Measurements from ENCODE around the gene TNFAIP8L3.

TNFAIP8L3 gene

DNA sequence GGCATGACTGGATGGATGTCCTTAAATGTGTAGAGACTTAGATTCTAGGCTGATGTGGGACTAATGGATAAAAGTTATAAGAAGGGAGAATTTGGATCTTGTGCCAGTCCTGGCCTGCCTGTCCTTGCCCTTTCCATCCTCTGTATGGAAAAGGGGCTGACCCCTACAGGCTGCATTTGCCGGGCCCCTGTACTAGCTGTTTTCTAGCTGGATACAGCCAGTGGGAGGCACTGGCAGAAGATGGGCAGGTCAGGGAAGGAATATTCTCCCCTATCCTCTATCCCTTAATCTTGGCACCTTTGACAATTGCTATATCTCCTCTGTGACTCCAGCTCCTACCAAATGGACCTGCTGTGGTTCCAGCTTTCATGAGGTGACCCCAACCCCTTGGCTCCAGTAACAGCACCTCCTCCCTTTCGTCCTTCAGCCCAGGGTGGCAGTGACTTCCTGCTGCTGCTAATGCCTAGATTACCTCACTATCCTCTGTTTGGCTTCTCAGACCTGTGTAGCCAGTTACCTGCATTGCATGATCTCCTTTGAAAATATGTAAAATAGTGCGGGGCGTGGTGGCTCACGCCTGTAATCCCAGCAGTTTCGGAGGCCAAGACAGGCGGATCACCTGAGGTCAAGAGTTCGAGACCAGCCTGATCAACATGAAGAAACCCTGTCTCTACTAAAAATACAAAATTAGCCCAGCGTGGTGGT lies 6.2 kb upstream of the TNFAIP8L3 start:
- Histone ChIP-seq H3K4me3 (ENCODE audit: extremely low read depth, insufficient read depth, low read length, poor library complexity, severe bottlenecking) (no peak overlapping the region), H3K4me1 (ENCODE audit: control insufficient read depth, insufficient read depth, low read length, poor library complexity, severe bottlenecking) (peaks cover 7% of the 10 kb centered on the region), H3K36me3 (ENCODE audit: control insufficient read depth, insufficient read depth, low read length) (no peaks in the 10 kb centered on the region), H3K27ac (ENCODE audit: low read depth, low read length, severe bottlenecking) (no peak overlapping the region), H3K9me3 (ENCODE audit: control insufficient read depth, low read length) (no peaks in the 10 kb centered on the region)
- 87 to 100% methylated on average over 4 to 6 of the region's 9 CpGs for WGBS, 2 experiments (ENCODE audit: insufficient coverage in 2 of 2)

DNA sequence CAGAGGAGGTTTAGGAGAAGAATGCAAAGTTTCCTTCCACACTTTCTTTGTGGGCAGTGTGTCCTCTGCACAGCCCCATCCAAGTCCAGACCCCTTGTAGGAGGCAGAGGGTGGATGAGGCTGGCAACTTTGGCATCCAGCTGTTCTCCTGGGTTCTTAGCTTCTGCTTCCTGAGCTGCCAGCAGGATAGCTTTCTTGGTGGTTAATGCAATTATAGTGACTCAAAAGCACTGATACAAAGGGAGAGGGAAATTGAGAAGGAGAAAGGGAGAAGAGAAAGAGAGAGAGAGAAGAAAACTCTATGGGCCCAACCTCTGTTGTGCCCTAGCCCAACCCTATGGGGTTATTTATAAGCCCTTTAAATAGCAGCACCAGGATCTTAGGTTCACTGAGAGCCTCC lies 4.5 kb upstream of the TNFAIP8L3 start:
- Histone ChIP-seq H3K36me3 (ENCODE audit: control insufficient read depth, insufficient read depth, low read length) (no peaks in the 10 kb centered on the region), H3K27ac (ENCODE audit: low read depth, low read length, severe bottlenecking) (no peak overlapping the region), H3K9me3 (ENCODE audit: control insufficient read depth, low read length) (no peaks in the 10 kb centered on the region), H3K4me3 (ENCODE audit: extremely low read depth, insufficient read depth, low read length, poor library complexity, severe bottlenecking) (no peak overlapping the region), H3K4me1 (ENCODE audit: control insufficient read depth, insufficient read depth, low read length, poor library complexity, severe bottlenecking) (peaks cover 10% of the 10 kb centered on the region)

DNA sequence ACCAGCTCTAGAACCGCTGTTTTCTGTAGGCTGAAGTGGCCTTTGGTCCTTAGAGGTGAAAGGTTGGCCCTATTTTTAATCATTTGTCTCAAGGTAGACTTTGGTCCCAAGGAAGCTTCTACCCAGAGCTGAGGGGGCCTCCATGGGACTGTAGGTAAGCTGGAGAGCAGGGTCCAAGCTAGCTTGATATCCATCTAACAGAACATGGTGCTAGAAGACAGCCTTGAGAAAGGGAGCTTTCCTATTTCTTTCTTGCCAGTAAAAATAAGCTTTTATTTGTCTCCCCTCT lies 3.6 kb upstream of the TNFAIP8L3 start:
- Histone ChIP-seq H3K36me3 (ENCODE audit: control insufficient read depth, insufficient read depth, low read length) (no peaks in the 10 kb centered on the region), H3K4me3 (ENCODE audit: extremely low read depth, insufficient read depth, low read length, poor library complexity, severe bottlenecking) (no peak overlapping the region), H3K27ac (ENCODE audit: low read depth, low read length, severe bottlenecking) (peak overlapping the region; percentile 23), H3K9me3 (ENCODE audit: control insufficient read depth, low read length) (no peaks in the 10 kb centered on the region), H3K4me1 (ENCODE audit: control insufficient read depth, insufficient read depth, low read length, poor library complexity, severe bottlenecking) (peaks cover 17% of the 10 kb centered on the region)
- WGBS, 2 experiments (ENCODE audit: insufficient coverage in 2 of 2): 63 to 83% methylated on average over 1 of the region's 1 CpG

DNA sequence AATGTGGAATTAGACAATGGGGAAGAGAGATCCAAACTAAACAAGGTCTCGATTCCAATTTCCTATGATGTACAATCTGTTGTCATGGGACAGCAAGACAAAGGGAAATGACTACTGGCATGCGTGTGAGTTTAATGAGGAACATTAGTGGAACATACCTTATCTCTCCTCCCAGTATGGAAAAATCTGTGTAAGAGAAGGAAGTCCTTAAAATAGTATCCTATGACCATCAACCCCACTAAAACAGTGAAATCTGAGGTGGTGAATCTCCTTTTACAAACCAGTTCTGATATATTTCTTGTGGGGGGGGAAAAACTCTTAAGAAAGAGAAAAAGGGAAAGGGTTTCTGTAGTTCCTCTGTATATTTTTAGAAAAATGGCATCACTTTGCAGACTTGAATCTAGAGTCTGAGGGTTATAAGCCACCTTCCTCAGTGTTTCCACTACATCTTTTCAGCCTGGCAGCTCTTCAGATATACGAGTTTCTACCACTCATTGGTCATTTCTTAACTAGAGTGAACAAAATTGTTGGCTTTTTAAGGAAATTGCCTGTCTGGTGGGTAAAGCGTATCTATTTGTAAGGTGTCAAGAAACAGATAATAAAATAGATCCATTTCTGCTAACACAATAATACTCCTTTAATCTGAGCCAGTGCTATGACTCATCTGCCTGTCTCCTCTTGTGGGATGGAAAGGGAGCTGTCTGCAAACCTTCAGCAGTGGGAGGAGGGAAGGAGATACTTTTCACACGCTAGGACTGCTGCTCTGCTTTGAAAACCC lies 3.0 kb upstream of the TNFAIP8L3 start:
- H3K27ac ChIP-seq (ENCODE audit: low read depth, low read length, severe bottlenecking): peak overlapping the region; percentile 23
- H3K4me1 ChIP-seq (ENCODE audit: control insufficient read depth, insufficient read depth, low read length, poor library complexity, severe bottlenecking): peaks cover 18% of the 10 kb centered on the region
- WGBS, 2 experiments (ENCODE audit: insufficient coverage in 2 of 2): 70 to 72% methylated on average over 2 to 3 of the region's 5 CpGs
- no peaks in the 10 kb centered on the region for H3K36me3 ChIP-seq (ENCODE audit: control insufficient read depth, insufficient read depth, low read length)
- H3K4me3 ChIP-seq (ENCODE audit: extremely low read depth, insufficient read depth, low read length, poor library complexity, severe bottlenecking): no peak overlapping the region
- no peaks in the 10 kb centered on the region for H3K9me3 ChIP-seq (ENCODE audit: control insufficient read depth, low read length)

DNA sequence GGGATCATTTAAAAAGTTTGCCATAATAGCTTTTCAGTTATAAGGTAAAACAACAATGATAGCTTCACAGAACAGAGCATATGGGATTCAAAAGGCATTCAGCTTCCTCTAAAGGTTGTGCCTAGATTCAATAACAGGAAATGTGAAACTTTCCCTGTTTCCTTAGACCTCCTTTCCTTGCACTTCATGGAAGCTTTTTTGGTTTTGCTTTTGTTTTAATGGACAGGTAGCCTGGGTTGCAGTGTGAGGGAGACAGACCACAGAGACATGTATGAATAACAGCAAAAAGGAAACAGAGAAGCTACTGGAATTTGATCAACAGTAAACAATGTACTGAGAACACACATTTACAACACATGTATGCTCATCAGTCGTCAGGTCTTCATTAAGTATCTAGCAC lies 2.3 kb upstream of the TNFAIP8L3 start:
- Histone ChIP-seq H3K4me3 (ENCODE audit: extremely low read depth, insufficient read depth, low read length, poor library complexity, severe bottlenecking) (no peak overlapping the region), H3K36me3 (ENCODE audit: control insufficient read depth, insufficient read depth, low read length) (no peaks in the 10 kb centered on the region), H3K4me1 (ENCODE audit: control insufficient read depth, insufficient read depth, low read length, poor library complexity, severe bottlenecking) (peaks cover 18% of the 10 kb centered on the region), H3K27ac (ENCODE audit: low read depth, low read length, severe bottlenecking) (no peak overlapping the region), H3K9me3 (ENCODE audit: control insufficient read depth, low read length) (no peaks in the 10 kb centered on the region)
- WGBS, 2 experiments (ENCODE audit: insufficient coverage in 2 of 2): no CpG with 5 or more reads among the region's 1 CpG

DNA sequence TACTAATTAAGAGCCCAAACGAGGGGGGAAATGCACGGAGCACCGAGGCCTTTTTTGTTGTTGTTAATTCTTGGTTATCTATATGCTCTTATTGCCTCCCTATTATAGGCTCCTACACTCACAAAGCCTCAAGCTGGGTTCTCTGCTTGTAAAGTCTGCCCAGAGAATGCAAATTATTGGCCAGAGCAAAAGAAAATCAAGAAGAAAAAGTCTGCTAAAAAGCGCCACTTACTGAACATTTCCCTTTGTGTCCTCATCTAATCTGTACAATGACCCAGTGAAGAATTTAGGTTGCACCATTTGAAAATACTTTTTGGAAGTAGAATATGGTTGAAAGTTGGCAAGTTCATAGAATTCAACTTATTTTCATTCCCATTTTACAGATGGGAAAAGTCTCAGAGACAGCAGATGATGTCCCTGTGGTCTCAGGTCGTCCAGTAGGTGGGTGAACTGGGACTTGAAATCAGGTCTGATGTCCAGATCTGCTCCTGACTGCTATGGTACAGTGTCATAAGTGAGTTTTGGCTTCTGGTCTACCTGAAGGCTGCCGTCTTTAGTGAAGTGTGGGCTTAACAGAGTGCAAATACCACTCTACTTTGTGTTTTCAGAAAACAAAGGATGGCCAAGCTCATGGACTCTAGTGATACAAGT lies 1.1 kb upstream of the TNFAIP8L3 start:
- Histone ChIP-seq H3K27ac (ENCODE audit: low read depth, low read length, severe bottlenecking) (no peak overlapping the region), H3K9me3 (ENCODE audit: control insufficient read depth, low read length) (no peaks in the 10 kb centered on the region), H3K4me1 (ENCODE audit: control insufficient read depth, insufficient read depth, low read length, poor library complexity, severe bottlenecking) (peaks cover 18% of the 10 kb centered on the region), H3K4me3 (ENCODE audit: extremely low read depth, insufficient read depth, low read length, poor library complexity, severe bottlenecking) (no peak overlapping the region), H3K36me3 (ENCODE audit: control insufficient read depth, insufficient read depth, low read length) (no peaks in the 10 kb centered on the region)
- WGBS, 2 experiments (ENCODE audit: insufficient coverage in 2 of 2): 75 to 88% methylated on average over 1 to 2 of the region's 6 CpGs

DNA sequence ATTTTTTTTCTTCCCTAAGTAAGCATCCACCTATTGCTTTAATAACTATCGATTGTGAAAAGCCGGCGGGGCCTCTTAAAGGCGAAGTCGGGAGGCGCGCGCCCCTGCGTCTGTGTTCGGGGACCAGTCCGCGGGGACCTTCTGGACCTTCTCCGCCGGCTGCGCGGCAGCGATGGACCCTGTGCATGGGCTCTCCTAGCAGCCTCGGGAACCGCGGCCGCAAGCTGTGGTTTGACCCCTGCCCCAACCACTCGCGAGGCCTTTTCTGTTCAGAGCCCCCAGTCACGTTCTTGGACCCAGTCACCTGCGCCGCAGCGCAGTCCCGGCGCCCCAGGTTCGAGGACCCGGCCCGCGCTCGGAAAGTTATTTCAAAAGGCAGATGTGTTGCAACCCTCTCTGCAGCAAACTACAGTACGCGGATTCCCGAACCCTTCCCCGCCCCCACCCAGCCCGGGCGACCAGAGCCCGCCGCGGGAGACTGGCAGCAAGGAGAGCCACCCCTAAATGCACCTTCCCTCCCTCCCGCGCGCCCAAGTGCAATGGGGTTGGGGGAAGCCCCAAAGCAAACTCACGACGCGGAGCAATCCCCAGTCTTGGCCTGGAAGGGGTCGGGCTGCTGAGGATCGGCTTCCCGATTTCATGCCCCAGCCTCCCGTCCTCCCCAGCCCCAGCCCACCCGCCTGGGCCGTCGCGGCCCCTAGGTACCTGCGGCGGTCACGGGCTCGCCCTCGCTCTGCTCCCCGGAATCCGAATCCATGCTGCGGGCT lies 684 bp downstream of the TNFAIP8L3 start:
- Histone ChIP-seq H3K36me3 (ENCODE audit: control insufficient read depth, insufficient read depth, low read length) (no peaks in the 10 kb centered on the region), H3K9me3 (ENCODE audit: control insufficient read depth, low read length) (no peaks in the 10 kb centered on the region), H3K27ac (ENCODE audit: low read depth, low read length, severe bottlenecking) (no peak overlapping the region), H3K4me3 (ENCODE audit: extremely low read depth, insufficient read depth, low read length, poor library complexity, severe bottlenecking) (peak overlapping the region; percentile 36), H3K4me1 (ENCODE audit: control insufficient read depth, insufficient read depth, low read length, poor library complexity, severe bottlenecking) (peaks cover 18% of the 10 kb centered on the region)
- 3 to 5% methylated on average over 31 to 55 of the region's 65 CpGs for WGBS, 2 experiments (ENCODE audit: insufficient coverage in 2 of 2)

DNA sequence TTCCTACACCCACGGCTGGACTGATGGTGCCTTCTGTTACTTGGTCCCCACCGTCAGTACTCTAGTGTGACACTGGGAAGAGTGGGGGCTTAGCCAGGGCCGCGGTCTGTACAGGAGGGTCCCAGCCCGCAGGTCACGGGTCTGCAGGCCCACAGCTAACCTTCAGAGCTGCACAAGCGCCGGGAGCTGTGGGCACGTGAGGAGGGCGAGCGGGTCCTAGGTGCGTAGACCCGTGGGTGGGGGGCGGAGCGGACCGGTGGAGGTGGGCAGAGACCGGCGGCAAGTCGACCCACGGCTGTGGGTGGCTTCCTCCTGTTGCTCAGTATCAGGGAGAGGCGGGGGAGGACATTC lies 1.2 kb downstream of the TNFAIP8L3 start:
- Histone ChIP-seq H3K4me1 (ENCODE audit: control insufficient read depth, insufficient read depth, low read length, poor library complexity, severe bottlenecking) (peaks cover 18% of the 10 kb centered on the region), H3K27ac (ENCODE audit: low read depth, low read length, severe bottlenecking) (no peak overlapping the region), H3K4me3 (ENCODE audit: extremely low read depth, insufficient read depth, low read length, poor library complexity, severe bottlenecking) (peak overlapping the region; percentile 36), H3K9me3 (ENCODE audit: control insufficient read depth, low read length) (no peaks in the 10 kb centered on the region), H3K36me3 (ENCODE audit: control insufficient read depth, insufficient read depth, low read length) (no peaks in the 10 kb centered on the region)
- WGBS, 2 experiments (ENCODE audit: insufficient coverage in 2 of 2): 37 to 52% methylated on average over 11 to 13 of the region's 21 CpGs

DNA sequence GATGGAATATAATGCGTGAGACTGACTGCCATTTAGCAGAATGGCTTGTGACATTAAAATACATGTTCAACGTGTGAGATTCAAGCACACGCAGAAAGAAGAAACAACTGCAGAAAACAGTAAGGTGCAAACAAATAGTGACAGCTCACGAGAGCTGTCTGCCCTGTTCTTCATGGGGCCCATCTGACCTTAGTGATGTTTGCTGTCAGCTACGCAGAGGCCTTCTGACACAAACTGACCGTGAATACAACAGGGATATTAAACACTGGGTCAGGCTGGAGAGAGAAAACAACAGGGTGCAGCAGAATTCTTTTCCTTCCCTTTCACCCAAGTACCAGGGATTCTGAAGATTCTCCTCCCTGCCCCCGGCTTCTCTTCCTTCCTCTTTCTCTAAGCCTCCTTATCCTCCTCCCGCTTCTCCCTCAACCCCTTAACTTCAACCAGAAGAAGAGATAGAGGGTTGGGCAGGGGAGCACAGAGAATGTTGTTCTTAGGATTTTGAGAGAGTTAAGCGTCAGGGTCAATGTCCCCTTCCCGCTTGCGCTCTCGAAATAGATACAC lies 2.1 kb downstream of the TNFAIP8L3 start:
- H3K4me3 ChIP-seq (ENCODE audit: extremely low read depth, insufficient read depth, low read length, poor library complexity, severe bottlenecking): no peak overlapping the region
- WGBS, 2 experiments (ENCODE audit: insufficient coverage in 2 of 2): 82 to 84% methylated on average over 5 of the region's 12 CpGs

DNA sequence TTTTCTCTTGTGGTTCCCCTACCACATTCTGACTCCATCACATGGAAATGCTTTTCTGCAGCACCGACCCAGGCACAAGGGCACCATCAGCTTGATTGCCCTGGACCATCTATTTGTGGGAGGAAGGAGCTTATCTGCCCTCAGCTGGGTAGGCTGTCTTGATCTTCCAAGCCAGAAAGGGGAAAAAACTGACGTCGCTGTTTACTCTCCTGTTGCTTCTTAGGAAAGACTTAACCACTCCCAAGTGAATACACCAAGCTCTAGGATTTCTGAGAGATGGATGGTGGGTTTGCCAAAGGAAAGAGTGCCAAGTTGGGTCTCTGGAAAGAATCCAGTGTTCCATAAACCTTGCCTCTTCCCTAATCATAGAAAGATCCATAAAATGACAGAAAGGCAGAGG lies 4.0 kb downstream of the TNFAIP8L3 start:
- Histone ChIP-seq H3K4me1 (ENCODE audit: control insufficient read depth, insufficient read depth, low read length, poor library complexity, severe bottlenecking) (peaks cover 11% of the 10 kb centered on the region), H3K9me3 (ENCODE audit: control insufficient read depth, low read length) (no peaks in the 10 kb centered on the region), H3K27ac (ENCODE audit: low read depth, low read length, severe bottlenecking) (no peak overlapping the region), H3K4me3 (ENCODE audit: extremely low read depth, insufficient read depth, low read length, poor library complexity, severe bottlenecking) (no peak overlapping the region), H3K36me3 (ENCODE audit: control insufficient read depth, insufficient read depth, low read length) (no peaks in the 10 kb centered on the region)
- no CpG with 5 or more reads among the region's 3 CpGs for WGBS, 2 experiments (ENCODE audit: insufficient coverage in 2 of 2)

More for the DNA sequence above, 2.1 kb downstream of the TNFAIP8L3 start:
- H3K36me3 ChIP-seq (ENCODE audit: control insufficient read depth, insufficient read depth, low read length): no peaks in the 10 kb centered on the region
- H3K4me1 ChIP-seq (ENCODE audit: control insufficient read depth, insufficient read depth, low read length, poor library complexity, severe bottlenecking): peaks cover 12% of the 10 kb centered on the region
- H3K27ac ChIP-seq (ENCODE audit: low read depth, low read length, severe bottlenecking): no peak overlapping the region
- H3K9me3 ChIP-seq (ENCODE audit: control insufficient read depth, low read length): no peaks in the 10 kb centered on the region
